ENCODE data around the gene ATP4B.

GRCh38 chr13:113639616-113640262, 18.3 kb downstream of the ATP4B start:
- TF ChIP-seq POLR2A (IDR thresholded peaks at IDR 0.05; ENCODE audit: low read depth, low read length) (no peak), CTCF (IDR thresholded peaks at IDR 0.05; ENCODE audit: extremely low read depth in 1 of 2, insufficient read depth in 1 of 2, low read depth in 1 of 2, low read length in 2 of 2) (no peak), MAX (IDR thresholded peaks at IDR 0.05; ENCODE audit: insufficient read depth, insufficient read length) (no peak), POLR2AphosphoS5 (IDR thresholded peaks at IDR 0.05; ENCODE audit: insufficient read depth, low read depth, low read length) (no peak), EZH2 (IDR thresholded peaks at IDR 0.05; ENCODE audit: borderline replicate concordance, low read depth, low read length, severe bottlenecking) (no peak), JUN (IDR thresholded peaks at IDR 0.05; ENCODE audit: borderline replicate concordance, insufficient read depth, insufficient read length, low read depth) (no peak), MYC (IDR thresholded peaks at IDR 0.05; ENCODE audit: low read depth, low read length) (no peak), GATA2 (IDR thresholded peaks at IDR 0.05; ENCODE audit: insufficient read depth, insufficient read length, low read depth, low read length) (no peak), FOS (IDR thresholded peaks at IDR 0.05; ENCODE audit: borderline replicate concordance, insufficient read depth, low read length) (no peak)

Data from endothelial cell of umbilical vein (primary cell).